ENCODE data around the gene KCNJ18.

DNA sequence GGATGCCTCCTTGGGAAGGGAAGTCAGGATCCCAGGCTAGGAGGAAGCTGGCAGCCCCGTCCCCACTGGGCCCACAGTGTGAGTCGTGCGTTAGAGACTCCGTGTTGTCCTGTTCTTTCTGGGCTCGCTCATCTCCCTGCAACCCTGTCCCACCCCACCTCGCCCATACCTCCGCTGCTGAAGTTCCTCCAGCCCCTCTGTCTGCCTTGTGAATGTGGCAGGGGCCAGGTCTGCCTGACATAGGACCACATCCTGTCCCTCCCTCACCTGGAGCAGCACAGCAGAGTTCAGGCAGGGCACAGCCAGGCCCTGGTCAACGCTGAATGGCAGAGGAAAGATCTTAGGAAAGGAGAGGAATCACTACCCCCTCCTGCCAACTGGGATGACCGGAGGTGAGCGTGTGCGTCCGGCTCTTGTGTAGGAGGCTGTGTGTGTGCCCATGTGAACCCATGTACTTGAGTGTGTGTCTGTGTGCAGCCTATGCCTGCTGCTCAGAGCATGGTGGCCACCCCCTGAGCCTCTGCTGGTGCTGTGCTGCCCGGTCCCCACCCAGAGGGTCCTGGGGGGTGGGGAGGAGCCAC is 12.8 kb downstream of the KCNJ18 start:
- TF ChIP-seq EP300 (IDR thresholded peaks at IDR 0.05) (no peak), POLR2AphosphoS5 (IDR thresholded peaks at IDR 0.05) (no peak), POLR2A (IDR thresholded peaks at IDR 0.05) (no peak)
- TF ChIP-seq, protein P1, sequence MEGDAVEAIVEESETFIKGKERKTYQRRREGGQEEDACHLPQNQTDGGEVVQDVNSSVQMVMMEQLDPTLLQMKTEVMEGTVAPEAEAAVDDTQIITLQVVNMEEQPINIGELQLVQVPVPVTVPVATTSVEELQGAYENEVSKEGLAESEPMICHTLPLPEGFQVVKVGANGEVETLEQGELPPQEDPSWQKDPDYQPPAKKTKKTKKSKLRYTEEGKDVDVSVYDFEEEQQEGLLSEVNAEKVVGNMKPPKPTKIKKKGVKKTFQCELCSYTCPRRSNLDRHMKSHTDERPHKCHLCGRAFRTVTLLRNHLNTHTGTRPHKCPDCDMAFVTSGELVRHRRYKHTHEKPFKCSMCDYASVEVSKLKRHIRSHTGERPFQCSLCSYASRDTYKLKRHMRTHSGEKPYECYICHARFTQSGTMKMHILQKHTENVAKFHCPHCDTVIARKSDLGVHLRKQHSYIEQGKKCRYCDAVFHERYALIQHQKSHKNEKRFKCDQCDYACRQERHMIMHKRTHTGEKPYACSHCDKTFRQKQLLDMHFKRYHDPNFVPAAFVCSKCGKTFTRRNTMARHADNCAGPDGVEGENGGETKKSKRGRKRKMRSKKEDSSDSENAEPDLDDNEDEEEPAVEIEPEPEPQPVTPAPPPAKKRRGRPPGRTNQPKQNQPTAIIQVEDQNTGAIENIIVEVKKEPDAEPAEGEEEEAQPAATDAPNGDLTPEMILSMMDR (IDR thresholded peaks at IDR 0.05), result no peak
